ENCODE measurements around the gene HNRNPUL1.

- no peak for TF ChIP-seq CTCF (IDR thresholded peaks at IDR 0.05)
- no peak for TF ChIP-seq POLR2A (IDR thresholded peaks at IDR 0.05)
Measured at GRCh38 chr19:41239363-41239762, 24.8 kb upstream of the HNRNPUL1 start.
